ENCODE measurements around the gene RANBP10. TPM values are rescaled to one million over a fixed set of nuclear protein-coding genes. Genes with fewer than 3 reads are reported as not detected.

RANBP10 gene
- 10 to 100 TPM in 5 of 6 donors, 1 to 10 TPM in 1; 5.2 to 23.0 (median 11.7) TPM for polyA plus RNA-seq (ENCODE audit: low read depth in 6 of 6)

GRCh38 chr16:67806428-67807147 is at the start of gene RANBP10, which contains the start of gene TSNAXIP1:
TSS of gene RANBP10 (minus strand) at chr16:67806560. CDS start at chr16:67806536, 24 bp downstream.
TSS of gene TSNAXIP1 (plus strand) at chr16:67806889. CDS start at chr16:67807150, 261 bp downstream.
- H3K4me1 Mint-ChIP-seq, result peaks cover 22 to 52% (median 43%) of the 10 kb centered on the region in 3 donors
- peak; percentile 81 to 85 for ATAC-seq (ENCODE audit: low read depth in 2 of 2)
- DNase-seq, result peak; percentile 96
- peak within 1 kb of the TSS; percentile 90 to 98 (median 94) for H3K27ac Mint-ChIP-seq
- no peaks in the 10 kb centered on the region for H3K9me3 Mint-ChIP-seq
- peaks cover 0 to 5% of the 10 kb centered on the region in 2 donors for H3K36me3 Mint-ChIP-seq
- peak within 1 kb of the TSS; percentile 71 to 97 (median 94) for H3K4me3 Mint-ChIP-seq
- H3K27me3 Mint-ChIP-seq, result no peaks in the 10 kb centered on the region

- DNase-seq, result no peak
- Mint-ChIP-seq H3K27ac (peak overlapping the region in 1 of 6 donors; percentile 29), H3K9me3 (no peaks in the 10 kb centered on the region), H3K27me3 (no peaks in the 10 kb centered on the region), H3K4me3 (no peak overlapping the region), H3K4me1 (peaks cover 21 to 33% (median 28%) of the 10 kb centered on the region in 3 donors), H3K36me3 (no peaks in the 10 kb centered on the region)
- no peak for ATAC-seq (ENCODE audit: low read depth in 2 of 2)
Measured at GRCh38 chr16:67855789-67856188, 49.4 kb upstream of the RANBP10 start.

- no peaks in the 10 kb centered on the region for H3K9me3 Mint-ChIP-seq
- H3K36me3 Mint-ChIP-seq, result no peaks in the 10 kb centered on the region
- no peak overlapping the region for H3K27ac Mint-ChIP-seq
- no peak for DNase-seq
- H3K4me1 Mint-ChIP-seq, result peaks cover 23 to 43% (median 25%) of the 10 kb centered on the region in 3 donors
- no peaks in the 10 kb centered on the region for H3K27me3 Mint-ChIP-seq
- H3K4me3 Mint-ChIP-seq, result no peak overlapping the region
- no peak for ATAC-seq (ENCODE audit: low read depth in 2 of 2)
Measured at GRCh38 chr16:67853670-67854069, 47.3 kb upstream of the RANBP10 start.

- no peak for ATAC-seq (ENCODE audit: low read depth in 2 of 2)
- no peaks in the 10 kb centered on the region for H3K9me3 Mint-ChIP-seq
Measured at GRCh38 chr16:67848118-67848517, 41.8 kb upstream of the RANBP10 start.

GRCh38 chr16:67847064-67847861 is 40.9 kb upstream of the RANBP10 start, which contains the start of gene CENPT:
TSS of gene CENPT (minus strand) at chr16:67847693. CDS start at chr16:67833859, 13,834 bp downstream.
- peak within 1 kb of the TSS in 4 of 6 donors; percentile 78 to 94 (median 84) for H3K27ac Mint-ChIP-seq
- peak within 1 kb of the TSS; percentile 88 to 96 (median 92) for H3K4me3 Mint-ChIP-seq
- H3K9me3 Mint-ChIP-seq, result no peaks in the 10 kb centered on the region
- peaks cover 37 to 60% (median 41%) of the 10 kb centered on the region in 3 donors for H3K4me1 Mint-ChIP-seq
- ATAC-seq (ENCODE audit: low read depth in 2 of 2), result peak; percentile 57 to 59
- no peaks in the 10 kb centered on the region for H3K36me3 Mint-ChIP-seq
- no peaks in the 10 kb centered on the region for H3K27me3 Mint-ChIP-seq
- DNase-seq, result no peak

More at GRCh38 chr16:67848118-67848517, 41.8 kb upstream of the RANBP10 start:
- no peak for DNase-seq
- H3K27me3 Mint-ChIP-seq, result no peaks in the 10 kb centered on the region
- peaks cover 31 to 54% (median 33%) of the 10 kb centered on the region in 3 donors for H3K4me1 Mint-ChIP-seq
- peak overlapping the region in 1 of 6 donors; percentile 61 for H3K27ac Mint-ChIP-seq
- no peaks in the 10 kb centered on the region for H3K36me3 Mint-ChIP-seq
- peak overlapping the region; percentile 74 to 96 (median 89) for H3K4me3 Mint-ChIP-seq

GRCh38 chr16:67846320-67847063 is 40.1 kb upstream of the RANBP10 start, which contains the start of gene NUTF2:
TSS of gene NUTF2 (plus strand) at chr16:67846933. CDS start at chr16:67865131, 18,198 bp downstream.
- H3K4me1 Mint-ChIP-seq, result peaks cover 42 to 63% (median 44%) of the 10 kb centered on the region in 3 donors
- peak; percentile 66 to 68 for ATAC-seq (ENCODE audit: low read depth in 2 of 2)

GRCh38 chr16:67846063-67846319 is 39.6 kb upstream of the RANBP10 start:
- H3K27me3 Mint-ChIP-seq, result no peaks in the 10 kb centered on the region

More at GRCh38 chr16:67846320-67847063, 40.1 kb upstream of the RANBP10 start, which contains the start of gene NUTF2:
- peak within 1 kb of the TSS; percentile 78 to 96 (median 94) for H3K27ac Mint-ChIP-seq
- peak; percentile 97 for DNase-seq
- peak within 1 kb of the TSS; percentile 88 to 96 (median 92) for H3K4me3 Mint-ChIP-seq
- H3K27me3 Mint-ChIP-seq, result no peaks in the 10 kb centered on the region
- H3K36me3 Mint-ChIP-seq, result no peaks in the 10 kb centered on the region
- no peaks in the 10 kb centered on the region for H3K9me3 Mint-ChIP-seq

GRCh38 chr16:67845291-67846062 is 39.1 kb upstream of the RANBP10 start:
- Mint-ChIP-seq H3K27me3 (no peaks in the 10 kb centered on the region), H3K36me3 (no peaks in the 10 kb centered on the region), H3K9me3 (no peaks in the 10 kb centered on the region), H3K4me3 (peak overlapping the region; percentile 88 to 96 (median 92)), H3K27ac (peak overlapping the region in 5 of 6 donors; percentile 71 to 96 (median 94)), H3K4me1 (peaks cover 44 to 66% (median 45%) of the 10 kb centered on the region in 3 donors)
- ATAC-seq (ENCODE audit: low read depth in 2 of 2) (no peak), DNase-seq (no peak)

More at GRCh38 chr16:67846063-67846319, 39.6 kb upstream of the RANBP10 start:
- Mint-ChIP-seq H3K27ac (peak overlapping the region in 5 of 6 donors; percentile 71 to 96 (median 94)), H3K9me3 (no peaks in the 10 kb centered on the region), H3K4me3 (peak overlapping the region; percentile 88 to 96 (median 92)), H3K4me1 (peaks cover 44 to 66% (median 45%) of the 10 kb centered on the region in 3 donors), H3K36me3 (no peaks in the 10 kb centered on the region)
- ATAC-seq (ENCODE audit: low read depth in 2 of 2) (no peak), DNase-seq (no peak)

- H3K4me3 Mint-ChIP-seq, result peak overlapping the region in 6 of 8 donors; percentile 69 to 96 (median 94)
- no peaks in the 10 kb centered on the region for H3K27me3 Mint-ChIP-seq
- no peaks in the 10 kb centered on the region for H3K36me3 Mint-ChIP-seq
- ATAC-seq (ENCODE audit: low read depth in 2 of 2) (no peak), DNase-seq (no peak)
- H3K9me3 Mint-ChIP-seq, result no peaks in the 10 kb centered on the region
- peaks cover 41 to 57% (median 45%) of the 10 kb centered on the region in 3 donors for H3K4me1 Mint-ChIP-seq
- H3K27ac Mint-ChIP-seq, result no peak overlapping the region
Measured at GRCh38 chr16:67844497-67844896, 38.1 kb upstream of the RANBP10 start.

GRCh38 chr16:67843343-67843765 is 37.0 kb upstream of the RANBP10 start:
- Mint-ChIP-seq H3K4me1 (peaks cover 41 to 51% (median 45%) of the 10 kb centered on the region in 3 donors), H3K36me3 (no peaks in the 10 kb centered on the region), H3K4me3 (peak overlapping the region; percentile 92 to 97 (median 96)), H3K27me3 (no peaks in the 10 kb centered on the region), H3K9me3 (no peaks in the 10 kb centered on the region), H3K27ac (peak overlapping the region; percentile 70 to 94 (median 90))
- DNase-seq (no peak), ATAC-seq (ENCODE audit: low read depth in 2 of 2) (no peak)

GRCh38 chr16:67842509-67843342 is 36.4 kb upstream of the RANBP10 start:
- peak overlapping the region; percentile 92 to 97 (median 96) for H3K4me3 Mint-ChIP-seq
- H3K27ac Mint-ChIP-seq, result peak overlapping the region; percentile 70 to 94 (median 90)
- no peaks in the 10 kb centered on the region for H3K27me3 Mint-ChIP-seq
- ATAC-seq (ENCODE audit: low read depth in 2 of 2), result peak; percentile 17 to 20
- peak; percentile 64 for DNase-seq
- H3K4me1 Mint-ChIP-seq, result peaks cover 38 to 45% (median 44%) of the 10 kb centered on the region in 3 donors
- H3K36me3 Mint-ChIP-seq, result no peaks in the 10 kb centered on the region
- no peaks in the 10 kb centered on the region for H3K9me3 Mint-ChIP-seq

All from naive B cell (primary cell).